GM18868 (cell line): ENCODE results near the gene UBXN11.
A peak's percentile ranks its signal among the peaks of the same experiment; 100 is the strongest.

Experiments used
- ATAC-seq: cut with Tn5 transposase; IDR thresholded peaks from one replicate; pipeline ENCODE4 v1.9.1; 2021; ENCODE audit warnings: mild to moderate bottlenecking, moderate library complexity; ENCODE audit not compliant: unreplicated experiment

The UBXN11 gene

DNA sequence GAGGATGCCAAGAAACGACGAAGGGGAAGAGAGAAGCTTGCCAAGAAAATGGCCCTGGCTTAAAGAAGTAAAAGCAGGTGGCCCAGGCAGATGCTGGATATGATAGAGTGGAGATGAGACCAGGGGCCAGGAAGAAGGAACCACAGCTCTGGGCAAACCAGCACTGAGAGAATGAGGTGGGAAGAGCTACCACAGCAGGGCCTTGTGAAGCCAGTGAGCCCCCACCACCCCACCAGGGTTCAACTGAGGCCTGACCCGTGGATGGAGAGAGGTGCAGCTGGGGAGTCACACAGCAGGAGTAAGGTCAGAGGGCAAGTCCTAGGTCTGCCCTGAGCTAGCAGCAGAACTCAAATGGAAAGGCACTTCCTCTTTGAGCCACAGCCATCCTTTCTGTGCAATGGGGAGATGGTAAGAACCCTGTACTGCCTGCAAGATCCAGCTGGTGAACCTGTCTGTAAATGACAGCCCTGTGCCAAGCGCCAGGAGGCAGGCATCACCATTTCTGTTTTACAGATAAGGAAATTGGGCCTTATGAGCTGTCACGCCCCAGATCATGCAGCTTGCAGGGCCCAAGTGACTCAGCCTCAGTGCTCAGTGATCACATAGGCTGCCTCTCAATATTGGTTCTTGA lies 18.0 kb downstream of the UBXN11 start:
- no peak for ATAC-seq

DNA sequence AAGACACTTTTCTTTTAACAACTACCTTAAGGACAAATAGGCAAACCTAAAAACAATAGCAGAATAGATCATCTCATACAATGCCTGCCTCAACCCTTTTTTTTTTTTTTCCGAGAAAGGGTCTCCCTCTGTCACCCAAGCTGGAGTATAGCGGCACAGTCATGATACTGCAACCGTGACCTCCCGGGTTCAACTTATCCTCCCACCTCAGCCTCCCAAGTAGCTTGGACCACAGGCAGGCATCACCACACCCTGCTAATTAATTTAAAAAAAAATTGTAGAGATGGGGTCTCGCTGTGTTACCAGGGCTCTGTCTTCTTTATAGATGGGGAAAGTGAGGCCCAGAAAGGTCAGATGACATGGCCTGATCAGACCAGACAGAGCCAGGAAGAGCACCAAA lies 18.6 kb downstream of the UBXN11 start:
- no peak for ATAC-seq

DNA sequence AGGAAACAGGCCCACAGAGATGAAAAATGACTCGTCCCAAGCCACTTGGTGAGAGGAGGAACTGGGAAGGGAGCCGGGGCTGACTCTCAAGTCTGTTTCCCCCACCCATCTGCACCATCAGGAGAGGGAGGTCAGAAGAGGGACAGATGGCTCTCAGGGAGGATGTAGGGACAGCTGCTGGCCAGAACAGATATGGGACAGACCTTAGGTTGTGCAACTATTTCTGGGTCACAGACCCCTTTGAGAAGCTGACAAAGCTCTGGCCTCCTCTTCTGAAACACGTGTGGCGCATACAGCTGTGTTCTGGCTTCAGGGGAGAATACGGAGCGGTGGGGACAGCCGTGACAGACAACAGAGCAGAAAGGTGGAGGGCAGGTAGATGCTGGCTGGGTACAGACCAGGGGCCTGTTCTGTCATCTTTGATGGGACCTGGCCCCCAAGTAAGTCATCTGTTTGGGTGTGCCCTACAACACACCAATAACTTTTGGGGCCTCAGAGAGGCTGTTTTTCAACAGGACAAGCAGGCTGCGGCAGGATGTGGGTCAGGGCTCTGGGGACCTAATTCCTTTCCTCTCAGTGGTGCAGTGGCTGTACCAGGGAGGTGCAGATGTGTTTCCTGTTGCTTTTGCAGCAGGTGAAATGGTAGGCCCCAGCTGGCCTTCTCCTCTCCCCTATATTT lies 19.3 kb downstream of the UBXN11 start:
- no peak for ATAC-seq

- ATAC-seq: no peak
These were observed 20.4 kb downstream of the UBXN11 start for GRCh38 chr1:26286064-26286416.

GRCh38 chr1:26285366-26286063 lies 20.9 kb downstream of the UBXN11 start:
- ATAC-seq: no peak

GRCh38 chr1:26284597-26285347 lies 21.7 kb downstream of the UBXN11 start:
- peak; percentile 33 for ATAC-seq

- ATAC-seq: no peak
These were observed 22.4 kb downstream of the UBXN11 start for GRCh38 chr1:26283871-26284596.

DNA sequence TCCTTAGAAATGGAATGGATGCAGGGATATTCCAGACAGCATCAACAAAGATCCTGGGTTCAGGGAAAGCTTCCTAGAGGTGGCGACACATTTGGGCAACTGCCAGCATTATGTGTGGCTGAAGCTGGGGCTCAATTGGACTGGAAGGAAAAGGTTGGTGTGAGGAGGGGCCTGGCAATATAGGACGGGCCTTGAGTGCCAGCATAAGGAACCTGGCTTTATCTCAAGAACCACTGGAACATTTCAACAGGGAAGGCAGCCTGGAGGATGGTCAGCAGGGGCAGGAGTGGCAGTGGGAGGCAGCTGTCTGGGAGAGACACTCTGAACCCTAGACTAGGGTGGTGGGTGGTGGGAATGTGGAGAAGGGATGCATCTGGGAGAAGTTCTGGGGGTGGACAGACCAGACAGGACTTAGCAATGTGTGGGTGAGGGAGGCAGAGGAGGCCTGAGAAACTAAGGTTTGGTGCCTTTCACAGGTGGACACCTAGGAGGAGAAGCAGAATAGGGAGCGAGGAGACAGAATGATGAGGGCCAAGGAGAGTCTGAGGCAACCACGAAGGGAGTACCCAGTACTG lies 23.1 kb downstream of the UBXN11 start:
- no peak for ATAC-seq

DNA sequence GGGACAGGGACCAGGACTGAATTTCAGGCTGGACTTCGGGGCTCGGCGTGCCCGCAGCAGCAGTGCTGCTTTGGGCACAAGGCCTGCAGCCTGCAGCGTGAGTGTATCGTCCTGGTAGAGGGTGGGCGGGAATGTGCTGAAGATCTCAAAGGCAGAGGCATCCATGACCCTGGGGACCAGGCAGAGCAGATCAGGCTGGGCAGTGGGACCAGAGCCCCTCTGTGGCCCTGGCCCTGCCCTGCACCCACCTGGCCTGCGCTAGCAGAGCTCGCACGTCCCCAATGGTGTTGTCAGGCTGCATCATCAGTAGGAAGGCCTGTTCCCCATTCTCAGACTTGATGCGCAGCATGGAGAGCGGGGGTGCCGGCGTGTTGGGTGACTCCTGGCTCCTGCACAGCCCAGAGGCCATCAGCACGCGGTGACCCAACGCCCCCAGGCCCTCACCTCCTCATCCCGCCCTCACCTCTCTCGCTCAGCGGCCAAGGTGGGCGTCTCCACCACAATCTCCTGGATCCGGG lies 24.0 kb downstream of the UBXN11 start:
- ATAC-seq: no peak

- ATAC-seq: no peak
These were observed 24.5 kb downstream of the UBXN11 start for GRCh38 chr1:26281971-26282370.

GRCh38 chr1:26281091-26281958 lies 25.1 kb downstream of the UBXN11 start:
- ATAC-seq: no peak

DNA sequence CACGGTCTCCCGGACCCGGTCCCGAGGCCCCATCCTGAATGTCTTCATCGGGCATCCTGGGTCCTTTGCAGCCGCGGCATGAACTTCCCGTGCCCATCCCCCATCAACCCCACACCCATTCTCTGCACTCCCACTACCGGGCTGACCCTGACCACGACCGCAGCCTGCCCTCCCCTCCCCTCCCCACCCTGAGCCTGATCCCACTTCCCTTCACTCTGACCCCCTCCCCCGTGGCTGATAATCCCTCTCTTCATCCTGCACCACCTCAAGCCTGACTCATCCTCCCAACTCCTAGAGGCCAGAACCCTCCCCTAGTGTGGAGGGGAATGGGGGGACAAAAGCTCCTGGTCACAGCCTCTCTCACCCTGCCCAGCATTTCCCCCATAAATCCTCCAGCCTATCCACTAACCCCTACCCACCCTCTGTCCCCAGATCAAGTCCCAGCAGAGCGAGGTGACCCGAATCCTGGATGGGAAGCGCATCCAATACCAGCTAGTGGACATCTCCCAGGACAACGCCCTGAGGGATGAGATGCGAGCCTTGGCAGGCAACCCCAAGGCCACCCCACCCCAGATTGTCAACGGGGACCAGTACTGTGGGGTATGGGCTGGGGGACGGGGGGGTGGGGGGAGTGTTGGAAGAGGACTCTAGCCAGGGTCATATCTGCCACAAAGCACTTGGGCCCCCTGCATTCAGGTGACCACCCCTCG lies 25.9 kb downstream of the UBXN11 start:
- ATAC-seq: no peak

DNA sequence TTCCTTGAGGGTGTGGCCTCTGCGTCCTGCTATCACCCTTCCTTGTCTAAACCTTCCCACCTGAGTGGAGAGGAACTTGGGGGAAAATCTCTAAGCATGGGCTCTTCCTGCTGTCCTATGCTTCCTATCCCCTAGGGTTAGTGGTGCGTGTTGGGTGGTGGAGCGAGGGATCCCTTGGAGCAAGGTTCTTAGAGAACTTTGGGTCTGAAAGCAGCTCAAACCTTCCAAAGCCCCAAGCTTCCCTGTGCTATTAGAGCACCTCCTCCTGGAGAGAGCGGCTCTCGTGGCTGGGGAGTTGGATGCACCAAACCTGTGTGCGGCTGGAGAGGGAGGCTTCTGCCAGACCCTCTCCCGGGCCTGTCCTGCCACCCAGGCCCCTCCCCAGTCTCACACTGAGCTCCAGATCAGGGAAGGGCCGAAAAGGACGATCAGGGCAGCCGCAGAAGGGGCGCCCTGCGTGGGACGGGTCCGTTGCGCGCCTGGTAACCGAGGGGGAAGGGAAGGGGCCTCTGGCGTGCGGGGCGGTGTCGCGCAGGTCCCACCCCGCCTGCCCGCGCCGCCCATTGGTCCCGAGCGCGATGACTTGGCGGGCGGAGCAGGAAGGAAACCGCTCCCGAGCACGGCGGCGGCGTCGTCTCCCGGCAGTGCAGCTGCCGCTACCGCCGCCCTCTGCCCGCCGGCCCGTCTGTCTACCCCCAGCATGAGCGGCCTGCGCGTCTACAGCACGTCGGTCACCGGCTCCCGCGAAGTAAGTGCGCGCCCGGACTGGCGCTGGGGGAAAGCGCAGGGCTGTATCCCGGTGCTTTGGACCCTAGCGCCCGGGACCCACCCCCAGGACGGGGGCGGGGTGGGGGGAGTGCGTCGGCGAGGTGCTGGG lies 26.7 kb downstream of the UBXN11 start, which contains the start of gene SH3BGRL3:
TSS of gene SH3BGRL3 (plus strand) at position 631 of the 877 bp plus-strand sequence. CDS start at position 701, 70 bp downstream.
- peak; percentile 65 for ATAC-seq

DNA sequence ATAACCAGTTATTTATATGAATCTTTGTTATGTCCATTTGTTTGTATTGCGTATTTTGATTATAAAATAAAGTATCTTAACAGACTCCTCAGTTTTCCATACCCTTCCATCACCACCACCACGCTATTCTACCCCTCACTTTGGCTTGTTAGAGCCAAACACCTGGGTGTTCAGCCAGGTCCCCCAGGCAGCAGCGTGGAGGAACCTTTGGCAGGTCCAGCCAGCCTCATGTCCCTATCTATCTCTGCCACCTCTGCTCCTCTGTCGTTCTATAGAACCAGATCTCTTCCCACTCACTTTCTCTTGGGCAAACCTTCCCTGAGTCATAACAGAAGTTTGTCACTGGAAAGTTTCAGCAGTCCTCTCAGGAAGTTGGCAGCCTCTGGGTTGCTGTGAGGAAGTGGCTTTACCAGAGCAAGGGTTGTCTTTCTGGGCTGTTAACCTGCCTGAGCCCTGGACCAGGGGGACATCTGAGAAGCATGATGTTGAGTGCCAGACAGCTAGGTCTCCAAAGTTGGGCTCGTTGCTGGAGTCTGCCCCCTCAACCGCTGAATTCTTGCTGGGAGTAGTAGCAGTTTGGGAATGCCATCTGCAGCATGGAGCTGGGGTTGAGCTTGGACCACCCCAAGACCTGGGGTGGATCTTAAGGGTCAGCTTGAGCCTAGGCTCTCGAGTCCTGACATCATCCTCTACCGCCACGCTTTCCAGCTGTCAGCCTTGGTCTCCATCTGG lies 27.5 kb downstream of the UBXN11 start:
- ATAC-seq: no peak

GRCh38 chr1:26278303-26278702 lies 28.1 kb downstream of the UBXN11 start:
- ATAC-seq: no peak

DNA sequence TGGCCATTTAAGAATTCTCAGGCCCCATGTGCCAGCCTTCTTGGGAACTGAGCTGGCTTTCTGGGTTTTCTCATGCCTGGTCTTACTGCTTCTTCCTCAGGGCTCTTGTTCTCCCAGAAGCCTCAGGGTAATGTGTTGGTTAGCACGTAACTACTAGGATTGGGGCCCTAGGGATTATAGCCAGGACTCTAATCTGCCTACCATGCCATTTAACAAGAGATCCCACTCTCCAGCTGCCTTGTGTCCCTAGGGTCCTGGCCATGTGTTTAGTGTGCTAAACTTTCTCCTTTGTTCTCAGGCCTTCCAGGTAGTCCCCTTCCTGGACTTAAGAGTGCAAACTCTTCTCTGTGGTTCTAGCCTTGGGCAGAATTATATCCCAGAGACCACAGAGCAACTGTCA lies 28.7 kb downstream of the UBXN11 start:
- no peak for ATAC-seq

GRCh38 chr1:26277261-26277661 lies 29.2 kb downstream of the UBXN11 start:
- ATAC-seq: no peak
